Transverse colon (tissue), 4 donors: ENCODE results near the gene CHST11.

Experiments
- CTCF ChIP-seq, 5 experiments: fragments of 200-600 bp in 3 of 5; fragments of 450-650 bp in 2 of 5; sonication (generic) in 3 of 5; IDR thresholded peaks; 1 replicate in 2 of 5; 2 replicates in 3 of 5; pipeline ENCODE4 v1.5.1; 2016 to 2017; ENCODE audit warnings: antibody characterized with exemption in 5 of 5, inconsistent platforms in 3 of 5, mild to moderate bottlenecking in 2 of 5, moderate library complexity in 1 of 5
- EP300 ChIP-seq: sonication (generic); formaldehyde crosslinking; IDR thresholded peaks from one replicate; pipeline ENCODE4 v1.6.1; 2017; ENCODE audit warnings: antibody characterized with exemption, low read depth
- POLR2A ChIP-seq: fragments of 450-650 bp; IDR thresholded peaks from one replicate; pipeline ENCODE4 v1.6.1; 2016; ENCODE audit warnings: antibody characterized with exemption, mild to moderate bottlenecking, moderate library complexity
- POLR2AphosphoS5 ChIP-seq, 3 donors: sonication (generic); formaldehyde crosslinking; IDR thresholded peaks; one replicate each; pipeline ENCODE4 v1.6.1; 2016; ENCODE audit warnings: antibody characterized with exemption in 3 of 3

- TF ChIP-seq CTCF (IDR thresholded peaks at IDR 0.05) (no peak), POLR2AphosphoS5 (IDR thresholded peaks at IDR 0.05) (no peak), EP300 (no peak), POLR2A (no peak)
These were observed 31.6 kb downstream of the CHST11 start for GRCh38 chr12:104488374-104488773.
